ENCODE results near the gene UST.

UST gene

GRCh38 chr6:148957752-148958151 is 210.9 kb downstream of the UST start:
- TF ChIP-seq ZFX (IDR thresholded peaks at IDR 0.05), result no peak
- no peak for TF ChIP-seq CTCF (conservative IDR thresholded peaks at IDR 0.05)
- no peak overlapping the region for H3K27ac ChIP-seq

GRCh38 chr6:148959008-148959407 is 212.2 kb downstream of the UST start:
- TF ChIP-seq ZFX (IDR thresholded peaks at IDR 0.05) (no peak), CTCF (conservative IDR thresholded peaks at IDR 0.05) (peak; percentile 20; the same call in 1 of the 2 replicates)
- no peak overlapping the region for H3K27ac ChIP-seq

GRCh38 chr6:148959501-148959900 is 212.7 kb downstream of the UST start:
- TF ChIP-seq CTCF (conservative IDR thresholded peaks at IDR 0.05) (no peak), ZFX (IDR thresholded peaks at IDR 0.05) (no peak)
- no peak overlapping the region for H3K27ac ChIP-seq

GRCh38 chr6:148962854-148963515 is 216.2 kb downstream of the UST start:
- TF ChIP-seq ZFX (IDR thresholded peaks at IDR 0.05), result no peak
- no peak overlapping the region for H3K27ac ChIP-seq

- TF ChIP-seq ZFX (IDR thresholded peaks at IDR 0.05), result no peak
- TF ChIP-seq CTCF (conservative IDR thresholded peaks at IDR 0.05), result no peak
Observed at GRCh38 chr6:148963738-148964137, 216.9 kb downstream of the UST start.

GRCh38 chr6:148964467-148964866 is 217.6 kb downstream of the UST start:
- H3K27ac ChIP-seq, result no peak overlapping the region
- no peak for TF ChIP-seq CTCF (conservative IDR thresholded peaks at IDR 0.05)
- no peak for TF ChIP-seq ZFX (IDR thresholded peaks at IDR 0.05)

More at GRCh38 chr6:148963738-148964137, 216.9 kb downstream of the UST start:
- H3K27ac ChIP-seq, result no peak overlapping the region

GRCh38 chr6:148965287-148965686 is 218.5 kb downstream of the UST start:
- no peak overlapping the region for H3K27ac ChIP-seq
- TF ChIP-seq CTCF (conservative IDR thresholded peaks at IDR 0.05) (no peak), ZFX (IDR thresholded peaks at IDR 0.05) (no peak)

- TF ChIP-seq ZFX (IDR thresholded peaks at IDR 0.05) (no peak), CTCF (conservative IDR thresholded peaks at IDR 0.05) (no peak)
- H3K27ac ChIP-seq, result no peak overlapping the region
Observed at GRCh38 chr6:148967011-148967520, 220.2 kb downstream of the UST start.

Measured in C4-2B (cell line).